Measurements from ENCODE around the gene NISCH. TPM values are rescaled to one million over a fixed set of nuclear protein-coding genes. Genes with fewer than 3 reads are reported as not detected.
A peak's percentile ranks its signal among the peaks of the same experiment; 100 is the strongest.
"Not testable (repeated sequence)": the region's sequence is repeated elsewhere in the genome, so short reads cannot be mapped to it uniquely, and the experiment has no call there.

NISCH gene
- polyA plus RNA-seq, 1 donor (not counting 4 experiments of a cell fraction or from before 2014, with no cell fraction given), result 48.1 TPM

- DNase-seq (ENCODE audit: low read depth, low spot score), result no peak
- Histone ChIP-seq H3K27ac (ENCODE audit: control insufficient read depth, insufficient read depth, low read length) (peak overlapping the region; percentile 47), H3K4me3 (ENCODE audit: control insufficient read depth in 2 of 3, extremely low read depth in 1 of 3, insufficient read depth in 2 of 3, low read depth in 1 of 3, low read length in 3 of 3) (no peak overlapping the region), H3K4me2 (ENCODE audit: control insufficient read depth, extremely low read depth, insufficient read depth, low read depth, low read length) (peak overlapping the region; percentile 8), H4K20me1 (ENCODE audit: control insufficient read depth, extremely low read depth, insufficient read depth, low read length) (peaks cover 3% of the 10 kb centered on the region), H3K9me3 (ENCODE audit: control insufficient read depth, low read depth, low read length) (no peaks in the 10 kb centered on the region), H3K9me1 (ENCODE audit: control insufficient read depth, extremely low read depth, insufficient read depth, low read length) (peaks cover 3% of the 10 kb centered on the region), H3K79me2 (ENCODE audit: control insufficient read depth, insufficient read depth, low read length) (peaks cover 2% of the 10 kb centered on the region), H3K36me3 (ENCODE audit: control insufficient read depth in 2 of 2, extremely low read depth in 1 of 2, insufficient read depth in 2 of 2, low read length in 2 of 2) (peaks cover 12 to 16% of the 10 kb centered on the region in 2 experiments), H3K4me1 (ENCODE audit: control insufficient read depth, extremely low read depth, insufficient read depth, low read length) (peaks cover 20% of the 10 kb centered on the region), H3K27me3 (ENCODE audit: control insufficient read depth, extremely low read depth, insufficient read depth, low read length) (no peaks in the 10 kb centered on the region), H2AFZ (ENCODE audit: control insufficient read depth, low read length) (no peak overlapping the region), H3K9ac (ENCODE audit: control insufficient read depth, extremely low read depth, insufficient read depth, low read length) (peak overlapping the region; percentile 18)
- FAIRE-seq, result no peak
- dilution Hi-C loops (cut with MboI; ENCODE audit: extremely low pct_ligation_motif_present, low sequenced_read_pairs), result no loop called here
- TF ChIP-seq CTCF (optimal IDR thresholded peaks at IDR 0.05 in 1 of 3, IDR thresholded peaks at IDR 0.05 in 1 of 3, conservative IDR thresholded peaks at IDR 0.05 in 1 of 3; ENCODE audit: extremely low read depth in 1 of 3, insufficient read depth in 2 of 3, low read length in 3 of 3) (no peak), EZH2 (IDR thresholded peaks at IDR 0.05; ENCODE audit: low read length) (no peak)
Observed at GRCh38 chr3:52525680-52526561, 70.5 kb downstream of the NISCH start.

GRCh38 chr3:52526671-52527038 is 71.3 kb downstream of the NISCH start:
- H3K9ac ChIP-seq (ENCODE audit: control insufficient read depth, extremely low read depth, insufficient read depth, low read length); H3K27me3 ChIP-seq (ENCODE audit: control insufficient read depth, extremely low read depth, insufficient read depth, low read length); H2AFZ ChIP-seq (ENCODE audit: control insufficient read depth, low read length); H4K20me1 ChIP-seq (ENCODE audit: control insufficient read depth, extremely low read depth, insufficient read depth, low read length); H3K79me2 ChIP-seq (ENCODE audit: control insufficient read depth, insufficient read depth, low read length); H3K27ac ChIP-seq (ENCODE audit: control insufficient read depth, insufficient read depth, low read length); DNase-seq (ENCODE audit: low read depth, low spot score); H3K9me3 ChIP-seq (ENCODE audit: control insufficient read depth, low read depth, low read length); H3K9me1 ChIP-seq (ENCODE audit: control insufficient read depth, extremely low read depth, insufficient read depth, low read length); H3K4me2 ChIP-seq (ENCODE audit: control insufficient read depth, extremely low read depth, insufficient read depth, low read depth, low read length); dilution Hi-C loops (cut with MboI; ENCODE audit: extremely low pct_ligation_motif_present, low sequenced_read_pairs); FAIRE-seq; H3K4me3 ChIP-seq (ENCODE audit: control insufficient read depth in 2 of 3, extremely low read depth in 1 of 3, insufficient read depth in 2 of 3, low read depth in 1 of 3, low read length in 3 of 3): not testable (repeated sequence)
- H3K4me1 ChIP-seq (ENCODE audit: control insufficient read depth, extremely low read depth, insufficient read depth, low read length), result peaks cover 20% of the 10 kb centered on the region
- H3K36me3 ChIP-seq (ENCODE audit: control insufficient read depth in 2 of 2, extremely low read depth in 1 of 2, insufficient read depth in 2 of 2, low read length in 2 of 2), result peaks cover 12 to 16% of the 10 kb centered on the region in 2 experiments
